Spleen (tissue), 11 donors: ENCODE results near the gene DHX35. TPM values are rescaled to one million over a fixed set of nuclear protein-coding genes. Genes with fewer than 3 reads are reported as not detected.

Experiments used
- DNase-seq: peaks from one replicate; pipeline ENCODE4 v3.0.0-alpha.2; 2020
- H3K27ac ChIP-seq, 8 donors: fragments of 200-600 bp; sonication (generic) in 7 of 8; 1 replicate in 4 of 8; 2 replicates in 4 of 8; pipeline versions ENCODE4 v1.5.0 to v1.8.0; 2016 to 2021; ENCODE audit warnings: inconsistent platforms in 4 of 8, mild to moderate bottlenecking in 4 of 8, moderate library complexity in 1 of 8
- H3K27me3 ChIP-seq, 7 donors: fragments of 200-600 bp; sonication (generic) in 6 of 7; replicated peaks in 1 of 7; 1 replicate in 4 of 7; 2 replicates in 3 of 7; pipeline versions ENCODE4 v1.5.0 to v1.8.0; 2016 to 2021; ENCODE audit warnings: inconsistent platforms in 3 of 7, mild to moderate bottlenecking in 1 of 7
- H3K36me3 ChIP-seq, 6 donors: fragments of 200-600 bp; sonication (generic) in 5 of 6; 1 replicate in 4 of 6; 2 replicates in 2 of 6; pipeline versions ENCODE4 v1.5.0 to v1.8.0; 2016 to 2021; ENCODE audit warnings: inconsistent platforms in 2 of 6
- H3K4me1 ChIP-seq, 6 donors: fragments of 200-600 bp; sonication (generic) in 5 of 6; 1 replicate in 3 of 6; 2 replicates in 3 of 6; pipeline versions ENCODE4 v1.5.0 to v1.8.0; 2016 to 2021; ENCODE audit warnings: inconsistent platforms in 3 of 6
- H3K4me3 ChIP-seq, 8 donors: fragments of 200-600 bp; sonication (generic) in 7 of 8; 1 replicate in 4 of 8; 2 replicates in 4 of 8; pipeline versions ENCODE4 v1.5.0 to v1.8.0; 2016 to 2021; ENCODE audit warnings: inconsistent platforms in 4 of 8, mild to moderate bottlenecking in 4 of 8, moderate library complexity in 2 of 8
- H3K9me3 ChIP-seq, 8 donors: fragments of 200-600 bp; sonication (generic) in 7 of 8; 1 replicate in 4 of 8; 2 replicates in 4 of 8; pipeline versions ENCODE4 v1.5.0 to v1.8.0; 2016 to 2021; ENCODE audit warnings: inconsistent platforms in 4 of 8
- CTCF ChIP-seq, 11 experiments: fragments of 200-600 bp in 7 of 11; fragments of 450-650 bp in 4 of 11; sonication (generic) in 4 of 11; IDR thresholded peaks in 8 of 11; conservative IDR thresholded peaks in 3 of 11; 1 replicate in 7 of 11; 2 replicates in 4 of 11; pipeline versions ENCODE4 v1.4.0 to v1.8.0; 2016 to 2021; ENCODE audit warnings: antibody characterized with exemption in 11 of 11, inconsistent platforms in 4 of 11, mild to moderate bottlenecking in 1 of 11
- POLR2A ChIP-seq, 3 donors: fragments of 450-650 bp; IDR thresholded peaks; one replicate each; pipeline ENCODE4 v1.5.1; 2017; ENCODE audit warnings: antibody characterized with exemption in 3 of 3, mild to moderate bottlenecking in 1 of 3
- POLR2AphosphoS5 ChIP-seq, 3 donors: sonication (generic); formaldehyde crosslinking; IDR thresholded peaks; one replicate each; pipeline ENCODE4 v1.5.1; 2017; ENCODE audit warnings: antibody characterized with exemption in 3 of 3
- WGBS, 5 donors: extraction: QIAGEN DNeasy Blood & Tissue Kit in 3 of 5; methylation state at CpG; one replicate each; pipeline versions ENCODE4 v1.1.5 to v1.1.7; 2013 to 2018; 5-methylcytosine and 5-hydroxymethylcytosine counted together
- intact Hi-C: fragments of 100-400 bp; cut with DNase I; formaldehyde crosslinking; loops from one replicate; pipeline ENCODE4 v1.15.0; 2023; ENCODE audit warnings: low total_unique reads
- polyA plus RNA-seq, 3 donors: library from polyadenylated mRNA; stranded (reverse); fragments of 200-250 nt; gene quantifications; one replicate each; pipeline ENCODE4 v1.2.1, GENCODE V29; 2013
- total RNA-seq, 7 donors: library from RNA; depleted of rRNA in 3 of 7; stranded (reverse); fragments of >200 nt in 3 of 7; fragmentation: NEBNext Ultra II Directional in 4 of 7; extraction: Animal tissue kit (Norgen Biotek cat#: 25700) in 4 of 7; gene quantifications; one replicate each; pipeline versions ENCODE4 v1.1.0 to v1.2.1, GENCODE V29; 2016 to 2021
- donor health status: healthy with polysubstance abuse.
- donor health status: DM: no; HTN: no; CAD: no; lungs with moderate emphysema.
- donor health status: DM: no; HTN: no; CAD: no.
- donor health status: Bipolar disorder and iron deficiency.
- donor health status: healthy.
- donor health status: DM: no; HTN: no; CAD: no.
- donor health status: DM: yes; HTN: yes; CAD: no.

Gene DHX35
- total and polyA plus RNA-seq, 10 donors, result 4.7 to 16.4 (median 11.3) TPM

- Histone ChIP-seq H3K27me3 (peaks cover 0 to 40% (median 0%) of the 10 kb centered on the region in 7 donors), H3K27ac (no peak overlapping the region), H3K36me3 (no peaks in the 10 kb centered on the region), H3K4me1 (no peaks in the 10 kb centered on the region), H3K4me3 (no peak overlapping the region), H3K9me3 (no peaks in the 10 kb centered on the region)
- no peak for TF ChIP-seq POLR2A (IDR thresholded peaks at IDR 0.05)
- intact Hi-C loops, result no loop called here
- no peak for DNase-seq
- WGBS, 5 donors, result 87 to 94% (median 91%) methylated on average over 9 of the region's 9 CpGs
Measured at GRCh38 chr20:39059036-39059435, 96.9 kb downstream of the DHX35 start.

- no peak for DNase-seq
- H3K36me3 ChIP-seq, result no peaks in the 10 kb centered on the region
- intact Hi-C loops, result no loop called here
- H3K27me3 ChIP-seq, result peaks cover 0 to 33% (median 0%) of the 10 kb centered on the region in 7 donors
- H3K4me3 ChIP-seq, result no peak overlapping the region
- no peak overlapping the region for H3K27ac ChIP-seq
- 54 to 60% (median 59%) methylated on average over 13 to 14 of the region's 14 CpGs for WGBS, 5 donors
- TF ChIP-seq POLR2AphosphoS5 (IDR thresholded peaks at IDR 0.05) (no peak), CTCF (IDR thresholded peaks at IDR 0.05 in 8 of 11, conservative IDR thresholded peaks at IDR 0.05 in 3 of 11) (no peak), POLR2A (IDR thresholded peaks at IDR 0.05) (no peak)
- no peaks in the 10 kb centered on the region for H3K4me1 ChIP-seq
- peaks cover 0 to 16% (median 9%) of the 10 kb centered on the region in 8 donors for H3K9me3 ChIP-seq
Measured at GRCh38 chr20:39066471-39067242, 104.5 kb downstream of the DHX35 start.

- H3K27ac ChIP-seq, result no peak overlapping the region
- H3K4me3 ChIP-seq, result no peak overlapping the region
- H3K4me1 ChIP-seq, result no peaks in the 10 kb centered on the region
- peaks cover 0 to 43% (median 0%) of the 10 kb centered on the region in 7 donors for H3K27me3 ChIP-seq
- peaks cover 0 to 16% (median 9%) of the 10 kb centered on the region in 8 donors for H3K9me3 ChIP-seq
- H3K36me3 ChIP-seq, result no peaks in the 10 kb centered on the region
- TF ChIP-seq POLR2A (IDR thresholded peaks at IDR 0.05) (no peak), CTCF (IDR thresholded peaks at IDR 0.05 in 8 of 11, conservative IDR thresholded peaks at IDR 0.05 in 3 of 11) (no peak), POLR2AphosphoS5 (IDR thresholded peaks at IDR 0.05) (no peak)
- no peak for DNase-seq
- intact Hi-C loops, result no loop called here
- WGBS, 5 donors, result 73 to 94% (median 85%) methylated on average over 5 of the region's 5 CpGs
Measured at GRCh38 chr20:39067526-39068216, 105.5 kb downstream of the DHX35 start.

- H3K9me3 ChIP-seq, result peaks cover 0 to 16% (median 9%) of the 10 kb centered on the region in 8 donors
- 45 to 66% (median 48%) methylated on average over 6 of the region's 6 CpGs for WGBS, 5 donors
- no peak overlapping the region for H3K27ac ChIP-seq
- no peaks in the 10 kb centered on the region for H3K36me3 ChIP-seq
- no peak overlapping the region for H3K4me3 ChIP-seq
- no peak for TF ChIP-seq POLR2A (IDR thresholded peaks at IDR 0.05)
- no peak for TF ChIP-seq POLR2AphosphoS5 (IDR thresholded peaks at IDR 0.05)
- TF ChIP-seq CTCF (IDR thresholded peaks at IDR 0.05 in 8 of 11, conservative IDR thresholded peaks at IDR 0.05 in 3 of 11), result no peak
- peaks cover 0 to 46% (median 0%) of the 10 kb centered on the region in 7 donors for H3K27me3 ChIP-seq
- H3K4me1 ChIP-seq, result no peaks in the 10 kb centered on the region
- DNase-seq, result no peak
- intact Hi-C loops, result no loop called here
Measured at GRCh38 chr20:39069976-39070375, 107.8 kb downstream of the DHX35 start.
